Measurements from ENCODE around the gene AGPAT3. TPM values are rescaled to one million over a fixed set of nuclear protein-coding genes. Genes with fewer than 3 reads are reported as not detected.

Gene AGPAT3
- total RNA-seq, 2 donors from 2014 or later = 44.8 to 100.0 TPM

- Mint-ChIP-seq H3K4me3 (peak overlapping the region; percentile 87), H3K4me1 (peaks cover 11% of the 10 kb centered on the region), H3K9me3 (no peaks in the 10 kb centered on the region), H3K36me3 (ENCODE audit: low read depth) (peaks cover 4% of the 10 kb centered on the region), H3K27ac (peak overlapping the region; percentile 80), H3K27me3 (no peaks in the 10 kb centered on the region)
- no peak for ATAC-seq (replicated peaks)
Observed at GRCh38 chr21:43939443-43940328, 74.7 kb downstream of the AGPAT3 start.

- Mint-ChIP-seq H3K36me3 (ENCODE audit: low read depth) (peaks cover 4% of the 10 kb centered on the region), H3K4me3 (no peak overlapping the region), H3K9me3 (no peaks in the 10 kb centered on the region), H3K27ac (no peak overlapping the region), H3K4me1 (peaks cover 11% of the 10 kb centered on the region), H3K27me3 (no peaks in the 10 kb centered on the region)
- ATAC-seq (replicated peaks) = no peak
Observed at GRCh38 chr21:43940329-43941050, 75.5 kb downstream of the AGPAT3 start.

- no peak for ATAC-seq (replicated peaks)
- Mint-ChIP-seq H3K4me3 (no peak overlapping the region), H3K27me3 (no peaks in the 10 kb centered on the region), H3K36me3 (ENCODE audit: low read depth) (peaks cover 4% of the 10 kb centered on the region), H3K27ac (no peak overlapping the region), H3K9me3 (no peaks in the 10 kb centered on the region), H3K4me1 (peaks cover 11% of the 10 kb centered on the region)
Observed at GRCh38 chr21:43942201-43942600, 77.2 kb downstream of the AGPAT3 start.

- ATAC-seq (replicated peaks) = no peak
- Mint-ChIP-seq H3K4me1 (peaks cover 8% of the 10 kb centered on the region), H3K36me3 (ENCODE audit: low read depth) (peaks cover 5% of the 10 kb centered on the region), H3K9me3 (no peaks in the 10 kb centered on the region), H3K27me3 (no peaks in the 10 kb centered on the region), H3K27ac (no peak overlapping the region), H3K4me3 (no peak overlapping the region)
Observed at GRCh38 chr21:43942621-43943020, 77.6 kb downstream of the AGPAT3 start.

GRCh38 chr21:43943512-43944077 is 78.6 kb downstream of the AGPAT3 start:
- no peak overlapping the region for H3K27ac Mint-ChIP-seq
- peaks cover 3% of the 10 kb centered on the region for H3K9me3 Mint-ChIP-seq
- H3K27me3 Mint-ChIP-seq = no peaks in the 10 kb centered on the region
- H3K4me1 Mint-ChIP-seq = peaks cover 4% of the 10 kb centered on the region
- H3K4me3 Mint-ChIP-seq = no peak overlapping the region
- ATAC-seq (replicated peaks) = no peak
- H3K36me3 Mint-ChIP-seq (ENCODE audit: low read depth) = peaks cover 13% of the 10 kb centered on the region

GRCh38 chr21:43944078-43944633 is 79.1 kb downstream of the AGPAT3 start:
- H3K27ac Mint-ChIP-seq = no peak overlapping the region
- peaks cover 15% of the 10 kb centered on the region for H3K36me3 Mint-ChIP-seq (ENCODE audit: low read depth)
- ATAC-seq (replicated peaks) = no peak
- no peak overlapping the region for H3K4me3 Mint-ChIP-seq
- peaks cover 3% of the 10 kb centered on the region for H3K4me1 Mint-ChIP-seq
- peaks cover 3% of the 10 kb centered on the region for H3K9me3 Mint-ChIP-seq
- no peaks in the 10 kb centered on the region for H3K27me3 Mint-ChIP-seq

- Mint-ChIP-seq H3K27ac (no peak overlapping the region), H3K9me3 (peaks cover 3% of the 10 kb centered on the region), H3K4me3 (no peak overlapping the region), H3K36me3 (ENCODE audit: low read depth) (peaks cover 19% of the 10 kb centered on the region), H3K4me1 (peaks cover 2% of the 10 kb centered on the region), H3K27me3 (no peaks in the 10 kb centered on the region)
- no peak for ATAC-seq (replicated peaks)
Observed at GRCh38 chr21:43944757-43945156, 79.7 kb downstream of the AGPAT3 start.

- Mint-ChIP-seq H3K4me1 (peaks cover 6% of the 10 kb centered on the region), H3K4me3 (peak overlapping the region; percentile 35), H3K27ac (peak overlapping the region; percentile 64), H3K9me3 (peaks cover 3% of the 10 kb centered on the region), H3K27me3 (no peaks in the 10 kb centered on the region), H3K36me3 (ENCODE audit: low read depth) (peaks cover 32% of the 10 kb centered on the region)
- no peak for ATAC-seq (replicated peaks)
Observed at GRCh38 chr21:43948740-43949498, 83.9 kb downstream of the AGPAT3 start.

- H3K36me3 Mint-ChIP-seq (ENCODE audit: low read depth) = peaks cover 32% of the 10 kb centered on the region
- peak; percentile 58 for ATAC-seq (replicated peaks)
- H3K27me3 Mint-ChIP-seq = no peaks in the 10 kb centered on the region
- peak overlapping the region; percentile 35 for H3K4me3 Mint-ChIP-seq
- H3K27ac Mint-ChIP-seq = peak overlapping the region; percentile 64
- peaks cover 6% of the 10 kb centered on the region for H3K4me1 Mint-ChIP-seq
- peaks cover 3% of the 10 kb centered on the region for H3K9me3 Mint-ChIP-seq
Observed at GRCh38 chr21:43949499-43950208, 84.6 kb downstream of the AGPAT3 start.

- no peak for ATAC-seq (replicated peaks)
- Mint-ChIP-seq H3K4me3 (no peak overlapping the region), H3K27ac (no peak overlapping the region), H3K9me3 (peaks cover 3% of the 10 kb centered on the region), H3K27me3 (no peaks in the 10 kb centered on the region), H3K36me3 (ENCODE audit: low read depth) (peaks cover 32% of the 10 kb centered on the region), H3K4me1 (peaks cover 6% of the 10 kb centered on the region)
Observed at GRCh38 chr21:43950481-43950880, 85.5 kb downstream of the AGPAT3 start.

- no peak for ATAC-seq (replicated peaks)
- Mint-ChIP-seq H3K36me3 (ENCODE audit: low read depth) (peaks cover 32% of the 10 kb centered on the region), H3K27ac (no peak overlapping the region), H3K4me3 (no peak overlapping the region), H3K9me3 (peaks cover 3% of the 10 kb centered on the region), H3K4me1 (peaks cover 6% of the 10 kb centered on the region), H3K27me3 (no peaks in the 10 kb centered on the region)
Observed at GRCh38 chr21:43950936-43951335, 85.9 kb downstream of the AGPAT3 start.

GRCh38 chr21:43951911-43952703 is 87.1 kb downstream of the AGPAT3 start:
- Mint-ChIP-seq H3K27ac (peak overlapping the region; percentile 58), H3K27me3 (no peaks in the 10 kb centered on the region), H3K4me1 (peaks cover 6% of the 10 kb centered on the region), H3K4me3 (no peak overlapping the region), H3K36me3 (ENCODE audit: low read depth) (peaks cover 32% of the 10 kb centered on the region), H3K9me3 (peaks cover 3% of the 10 kb centered on the region)
- no peak for ATAC-seq (replicated peaks)

GRCh38 chr21:43953021-43953420 is 88.0 kb downstream of the AGPAT3 start:
- peaks cover 27% of the 10 kb centered on the region for H3K36me3 Mint-ChIP-seq (ENCODE audit: low read depth)
- peaks cover 6% of the 10 kb centered on the region for H3K4me1 Mint-ChIP-seq
- H3K4me3 Mint-ChIP-seq = no peak overlapping the region
- no peaks in the 10 kb centered on the region for H3K27me3 Mint-ChIP-seq
- no peak overlapping the region for H3K27ac Mint-ChIP-seq
- ATAC-seq (replicated peaks) = no peak
- peaks cover 3% of the 10 kb centered on the region for H3K9me3 Mint-ChIP-seq
